CD4-positive, alpha-beta T cell treated with Interleukin-21 for 1 hour (primary cell): Measurements from ENCODE around the gene RHCG.

ENCODE experiments used
- DNase-seq: peaks from one replicate; pipeline ENCODE4 v3.0.0-alpha.2; 2020

The RHCG gene

GRCh38 chr15:89502867-89503595 lies 6.6 kb upstream of the RHCG start:
- no peak for DNase-seq

GRCh38 chr15:89501646-89502045 lies 5.3 kb upstream of the RHCG start:
- DNase-seq, result no peak

GRCh38 chr15:89500397-89501270 lies 4.3 kb upstream of the RHCG start:
- DNase-seq, result no peak

GRCh38 chr15:89499156-89499555 lies 2.8 kb upstream of the RHCG start:
- DNase-seq, result no peak

GRCh38 chr15:89498574-89498906 lies 2.2 kb upstream of the RHCG start:
- no peak for DNase-seq

- DNase-seq, result no peak
Observed at GRCh38 chr15:89497231-89497630, 848 bp upstream of the RHCG start.

- DNase-seq, result no peak
Observed at GRCh38 chr15:89495638-89496145, 691 bp downstream of the RHCG start.

GRCh38 chr15:89494941-89495637 lies 1.3 kb downstream of the RHCG start:
- DNase-seq, result no peak

- no peak for DNase-seq
Observed at GRCh38 chr15:89494031-89494430, 2.4 kb downstream of the RHCG start.

GRCh38 chr15:89492934-89493631 lies 3.3 kb downstream of the RHCG start:
- DNase-seq, result no peak

GRCh38 chr15:89492111-89492641 lies 4.2 kb downstream of the RHCG start:
- DNase-seq, result no peak

GRCh38 chr15:89490814-89491315 lies 5.5 kb downstream of the RHCG start:
- no peak for DNase-seq

- no peak for DNase-seq
Observed at GRCh38 chr15:89490081-89490813, 6.1 kb downstream of the RHCG start.

- DNase-seq, result no peak
Observed at GRCh38 chr15:89489376-89489775, 7.0 kb downstream of the RHCG start.

- no peak for DNase-seq
Observed at GRCh38 chr15:89487791-89488190, 8.6 kb downstream of the RHCG start.

- DNase-seq, result peak; percentile 15
Observed at GRCh38 chr15:89486726-89487050, 9.7 kb downstream of the RHCG start.

- no peak for DNase-seq
Observed at GRCh38 chr15:89483079-89483478, 13.3 kb downstream of the RHCG start.

- no peak for DNase-seq
Observed at GRCh38 chr15:89482139-89482538, 14.2 kb downstream of the RHCG start.

GRCh38 chr15:89480505-89480904 lies 15.9 kb downstream of the RHCG start:
- DNase-seq, result no peak

- no peak for DNase-seq
Observed at GRCh38 chr15:89479173-89479572, 17.2 kb downstream of the RHCG start.

- no peak for DNase-seq
Observed at GRCh38 chr15:89477411-89478242, 18.8 kb downstream of the RHCG start.
